HG02840 (cell line): ENCODE data around the gene PGF.

Experiments
- ATAC-seq: cut with Tn5 transposase; IDR thresholded peaks from one replicate; pipeline ENCODE4 v1.9.1; 2021; ENCODE audit warnings: mild to moderate bottlenecking, moderate library complexity, moderate number of reproducible peaks; ENCODE audit not compliant: unreplicated experiment, low FRiP score

PGF gene

DNA sequence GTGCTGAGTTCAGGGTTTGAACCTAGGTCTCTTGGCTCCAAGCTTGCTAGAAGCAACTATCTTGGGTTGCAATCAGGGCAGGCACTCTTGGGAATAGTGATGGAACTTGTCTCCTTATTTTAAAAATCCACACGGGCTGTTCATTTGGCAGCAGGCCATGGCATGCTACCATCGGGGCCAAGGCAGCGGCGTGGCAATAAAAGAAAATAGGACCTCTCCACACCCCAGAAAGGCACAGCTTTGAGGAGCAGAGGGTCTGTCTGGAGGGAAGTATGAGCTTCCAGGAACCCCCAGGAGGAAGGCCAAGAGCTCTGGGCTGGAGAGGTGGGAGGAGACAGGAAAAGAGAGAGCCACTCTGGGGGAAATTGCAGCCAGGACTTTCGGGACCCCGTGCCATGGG is 47.7 kb downstream of the PGF start:
- ATAC-seq: no peak

DNA sequence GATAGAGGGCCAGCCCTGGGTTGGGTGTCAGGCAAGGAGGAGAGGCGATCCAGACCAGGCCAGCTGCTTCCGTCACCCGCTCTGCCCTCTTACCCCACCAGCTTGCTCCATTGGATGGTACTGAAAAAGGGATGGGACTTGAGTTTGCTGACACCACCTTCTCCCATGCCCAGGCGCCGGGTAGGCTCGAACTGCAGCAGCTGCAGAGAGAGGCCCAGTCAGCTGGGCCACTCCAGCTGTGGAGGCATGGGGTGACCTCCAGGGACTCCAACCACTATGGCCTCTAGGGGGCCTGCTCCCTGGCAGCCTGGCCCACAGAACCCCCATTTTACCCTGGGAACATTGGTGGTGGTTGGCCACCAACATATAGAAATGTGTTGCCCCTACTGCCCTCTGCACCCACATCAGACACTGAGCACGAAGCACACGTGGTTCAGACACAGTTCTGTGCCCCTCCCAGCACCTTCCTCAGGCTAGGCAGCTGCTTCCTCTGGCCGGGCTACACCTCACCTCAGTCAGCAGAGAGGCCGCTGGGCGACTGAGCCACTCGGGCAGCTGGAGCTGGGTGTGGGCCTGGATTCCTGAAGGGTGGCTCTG is 48.4 kb downstream of the PGF start:
- ATAC-seq: no peak

DNA sequence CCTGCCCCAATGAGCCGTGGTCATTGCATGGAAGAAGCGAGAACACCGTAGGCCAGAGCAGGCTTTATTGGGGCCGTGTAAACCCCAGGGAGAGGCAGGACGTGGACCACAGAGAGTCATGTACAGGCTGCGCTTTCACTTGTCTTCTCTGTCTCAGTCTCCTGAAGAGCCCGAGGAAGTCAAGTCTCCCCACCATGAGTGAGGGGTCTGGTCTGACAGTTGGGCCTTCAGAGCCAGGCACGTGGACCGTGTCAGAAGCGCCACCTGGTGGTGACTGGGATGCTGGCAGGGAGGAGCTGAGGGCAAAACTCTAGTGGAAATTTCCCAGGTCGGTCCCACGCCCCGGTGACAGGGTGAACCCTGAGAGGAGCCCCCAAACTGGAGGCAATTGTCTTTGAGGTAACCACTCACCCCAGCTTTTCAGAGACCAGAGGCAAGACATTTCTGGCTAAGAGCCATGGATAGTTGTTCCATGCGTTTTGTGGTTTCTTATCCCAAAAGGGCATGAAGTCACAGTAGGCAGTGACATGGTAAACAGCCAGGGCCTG is 49.7 kb downstream of the PGF start:
- ATAC-seq: no peak

DNA sequence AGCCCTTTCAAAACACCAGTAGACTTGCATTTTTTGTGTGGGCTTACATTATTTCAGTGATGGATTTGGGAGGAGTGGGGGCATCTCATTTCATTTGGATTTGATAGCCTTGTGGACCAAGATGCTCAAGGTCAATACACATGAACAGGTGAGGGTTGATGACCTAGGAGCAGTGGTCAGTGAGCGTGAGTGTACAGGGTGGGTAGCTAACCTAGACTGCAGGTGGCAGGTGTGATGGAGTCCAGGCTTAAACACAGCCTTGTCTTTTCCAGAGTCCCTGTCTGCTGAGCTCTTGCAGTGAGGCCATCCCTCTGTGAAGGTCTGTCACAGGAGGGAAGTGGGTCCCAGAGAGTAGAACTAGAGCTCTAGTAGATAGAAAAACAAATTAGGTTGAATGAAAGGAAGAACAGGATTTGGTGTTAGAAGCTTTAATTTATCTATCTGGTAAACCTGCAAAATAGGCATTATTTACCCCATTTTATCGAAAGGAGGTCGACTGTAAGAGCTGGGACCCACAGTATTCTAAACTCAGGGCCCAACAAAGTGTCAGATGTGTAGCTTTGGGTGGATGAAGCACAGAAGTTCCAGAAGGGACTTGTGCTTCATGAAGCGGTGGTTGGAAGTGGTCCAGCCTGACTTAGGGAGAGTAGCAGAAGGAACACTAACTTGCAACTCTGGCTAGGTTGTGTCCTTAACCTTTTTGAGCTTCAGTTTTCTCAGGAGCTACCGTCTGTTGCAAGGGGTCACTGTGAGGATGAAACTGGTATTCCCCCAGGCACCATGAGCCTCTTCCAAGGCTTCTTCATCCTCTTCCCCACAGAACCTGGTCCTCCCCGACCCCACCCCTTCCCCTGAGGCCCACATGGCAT is 50.5 kb downstream of the PGF start:
- ATAC-seq: no peak

DNA sequence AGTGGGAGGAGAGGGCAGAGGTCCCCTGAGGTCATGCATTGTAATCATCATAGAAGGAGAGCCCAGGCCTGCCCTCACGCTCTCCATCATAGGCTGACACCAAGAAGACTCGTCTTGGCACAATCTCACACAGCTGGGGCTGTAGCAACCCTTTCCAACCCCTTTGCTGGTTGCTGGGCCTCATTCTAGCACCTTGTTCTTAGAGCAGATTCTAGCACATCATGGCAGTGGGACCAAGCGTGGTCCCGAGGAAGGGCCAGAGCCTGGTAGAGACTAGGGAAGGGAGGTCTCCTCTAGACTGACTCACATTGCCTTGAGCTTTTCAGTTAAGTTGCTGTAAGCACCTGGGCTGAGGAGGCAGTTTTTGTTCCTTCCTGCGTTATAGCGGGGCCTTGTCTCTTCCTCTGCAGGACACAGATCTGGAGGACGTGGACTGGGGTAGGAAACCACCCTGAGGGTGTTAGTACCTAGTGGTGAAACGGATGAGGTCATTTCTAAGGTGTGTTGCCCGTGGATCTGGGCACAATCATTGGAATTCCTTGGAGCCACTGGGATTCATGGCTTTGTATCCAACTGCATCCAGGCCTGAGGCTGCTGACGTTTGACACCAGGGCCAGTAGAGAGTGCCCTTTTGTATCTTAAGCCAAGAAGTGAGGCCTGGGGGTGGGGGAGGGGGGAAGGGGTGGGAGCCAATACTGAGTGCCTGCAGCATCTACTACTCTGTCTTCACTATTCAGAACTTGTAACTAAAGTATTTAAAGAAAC is 52.3 kb downstream of the PGF start:
- no peak for ATAC-seq

DNA sequence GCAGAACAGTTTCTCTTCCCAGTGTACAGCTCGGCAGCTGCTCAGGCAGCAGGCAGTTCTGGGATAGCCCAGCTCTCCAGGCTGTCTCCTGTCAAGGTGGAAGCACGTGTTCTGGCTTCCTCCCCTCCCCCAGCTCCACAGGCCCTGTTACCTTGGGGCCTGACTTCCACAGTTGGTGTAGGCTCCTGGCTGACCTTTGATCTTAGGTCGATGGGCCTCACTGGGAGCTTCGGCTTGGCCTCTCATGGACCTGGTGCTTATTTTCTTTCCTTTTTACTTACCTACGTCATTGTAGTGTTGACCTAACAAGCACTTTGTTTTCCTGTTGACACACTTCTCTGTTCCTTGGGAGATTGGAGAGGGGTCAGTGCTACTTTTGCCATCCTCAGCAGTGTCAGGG is 56.7 kb downstream of the PGF start:
- ATAC-seq: no peak

DNA sequence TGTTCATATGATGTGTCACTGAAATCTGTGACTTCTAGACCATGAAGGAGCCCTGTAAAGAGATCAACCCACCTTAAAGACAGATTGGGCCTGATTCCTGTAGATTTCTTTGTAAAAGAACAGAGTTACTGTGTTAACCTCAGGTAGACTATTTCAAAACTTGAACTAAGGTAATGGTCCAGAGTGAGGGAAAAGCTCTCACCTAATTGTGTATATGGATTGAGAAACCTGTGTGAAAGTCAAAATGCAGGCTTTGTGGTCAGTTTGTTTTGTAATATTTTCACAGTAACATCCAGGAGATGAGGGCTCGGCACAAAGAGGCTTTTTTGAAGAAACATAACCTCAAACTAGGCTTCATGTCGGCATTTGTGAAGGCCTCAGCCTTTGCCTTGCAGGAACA is 57.3 kb downstream of the PGF start:
- no peak for ATAC-seq

DNA sequence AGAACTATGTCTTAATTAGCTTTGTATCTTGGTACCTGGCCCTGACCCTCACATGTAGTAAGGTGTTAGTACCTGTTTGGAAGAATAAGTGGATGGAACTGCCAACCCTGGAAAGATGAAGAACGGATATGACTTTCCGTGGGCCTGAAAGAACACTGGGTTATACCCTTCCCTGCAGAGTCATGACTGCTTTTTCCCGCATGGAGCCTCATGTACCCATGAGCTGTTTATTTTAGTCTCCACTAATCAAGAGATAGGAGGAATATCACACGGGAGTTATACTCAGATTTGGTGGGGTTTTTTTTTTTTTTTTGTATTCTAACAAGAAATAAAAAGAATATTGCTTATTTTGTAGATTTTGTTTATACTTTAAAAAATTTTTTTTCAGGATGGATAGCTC is 57.8 kb downstream of the PGF start:
- no peak for ATAC-seq

DNA sequence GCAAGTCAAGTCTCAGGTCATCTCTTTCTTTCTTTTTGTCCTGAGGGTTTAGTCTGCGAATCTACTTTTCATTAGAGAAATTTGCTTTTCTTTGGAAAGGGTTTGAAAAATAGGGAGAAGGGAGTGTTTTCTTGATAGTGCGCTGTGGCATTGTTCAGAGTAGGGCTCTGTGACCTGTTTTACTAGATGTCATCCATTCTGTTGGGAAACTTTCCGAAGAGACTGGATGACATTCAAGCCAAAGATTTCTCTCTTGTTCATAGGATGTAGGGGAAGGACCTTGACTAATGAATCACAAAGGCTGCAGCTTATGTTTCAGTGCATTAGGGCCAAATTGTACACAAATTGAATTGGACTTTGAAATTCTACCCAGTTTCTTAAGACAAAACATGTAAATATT is 59.0 kb downstream of the PGF start:
- no peak for ATAC-seq

DNA sequence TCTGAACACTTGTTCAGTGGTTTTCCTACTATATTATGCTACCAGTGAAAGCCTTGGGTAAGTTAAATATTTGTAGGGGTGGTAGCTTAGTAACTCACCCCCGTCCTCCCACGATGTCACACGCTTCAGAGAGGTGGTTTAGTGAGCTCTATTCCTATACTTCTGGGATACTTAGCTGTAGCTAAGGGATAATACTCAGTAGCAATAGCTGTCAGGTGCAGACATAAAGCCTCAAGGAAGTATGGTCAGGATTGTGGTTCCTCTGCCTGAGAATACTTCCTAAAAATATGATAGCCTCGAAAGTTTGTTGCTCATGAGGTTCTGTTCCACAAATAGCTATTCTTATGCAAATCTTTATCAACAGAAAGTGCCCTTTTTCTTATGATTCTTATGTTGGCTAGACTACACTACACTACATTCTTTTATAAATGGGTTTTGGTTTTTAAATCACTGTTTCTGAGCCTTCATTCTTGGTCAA is 61.7 kb downstream of the PGF start:
- no peak for ATAC-seq

DNA sequence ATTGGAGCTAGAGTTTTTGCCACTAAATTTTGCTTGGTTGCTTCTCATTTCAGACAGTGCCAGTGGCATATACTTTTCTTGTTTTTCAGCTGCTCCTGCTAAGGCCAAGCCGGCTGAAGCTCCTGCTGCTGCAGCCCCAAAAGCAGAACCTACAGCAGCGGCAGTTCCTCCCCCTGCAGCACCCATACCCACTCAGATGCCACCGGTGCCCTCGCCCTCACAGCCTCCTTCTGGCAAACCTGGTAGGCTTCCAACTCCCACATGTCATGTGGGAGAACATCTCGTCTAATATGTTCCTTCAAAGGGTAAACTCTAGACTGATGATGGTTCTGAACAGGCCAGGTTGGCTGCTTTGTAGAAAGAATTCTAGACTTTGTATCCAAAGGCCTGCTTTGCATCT is 62.7 kb downstream of the PGF start:
- ATAC-seq: no peak

DNA sequence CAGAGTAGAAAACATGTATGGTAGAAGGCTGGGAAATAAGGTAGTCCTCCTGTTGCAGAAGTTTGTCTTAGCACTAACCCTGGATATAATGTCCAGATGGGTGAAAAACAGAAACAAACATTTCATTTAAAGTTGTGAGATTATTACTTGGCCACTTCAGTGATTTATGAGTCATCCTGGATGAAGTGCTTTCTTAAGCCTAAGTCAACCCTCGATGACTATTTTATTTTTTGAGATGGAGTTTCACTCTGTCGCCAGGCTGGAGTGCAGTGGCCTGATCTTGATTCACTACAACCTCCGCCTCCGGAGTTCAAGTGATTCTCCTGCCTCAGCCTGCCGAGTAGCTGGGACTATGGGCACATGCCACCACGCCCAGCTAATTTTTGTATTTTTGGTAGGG is 63.5 kb downstream of the PGF start:
- ATAC-seq: no peak
